ENCODE results near the gene TECPR1.

Gene TECPR1

GRCh38 chr7:98238076-98238475, 14.0 kb downstream of the TECPR1 start:
- no peak overlapping the region for H3K4me3 ChIP-seq (ENCODE audit: low read depth, low read length)
- no peak for DNase-seq (ENCODE audit: low read depth)
- no peak for TF ChIP-seq CTCF (IDR thresholded peaks at IDR 0.05; ENCODE audit: insufficient read depth, low read depth, low read length, missing control alignments)

DNA sequence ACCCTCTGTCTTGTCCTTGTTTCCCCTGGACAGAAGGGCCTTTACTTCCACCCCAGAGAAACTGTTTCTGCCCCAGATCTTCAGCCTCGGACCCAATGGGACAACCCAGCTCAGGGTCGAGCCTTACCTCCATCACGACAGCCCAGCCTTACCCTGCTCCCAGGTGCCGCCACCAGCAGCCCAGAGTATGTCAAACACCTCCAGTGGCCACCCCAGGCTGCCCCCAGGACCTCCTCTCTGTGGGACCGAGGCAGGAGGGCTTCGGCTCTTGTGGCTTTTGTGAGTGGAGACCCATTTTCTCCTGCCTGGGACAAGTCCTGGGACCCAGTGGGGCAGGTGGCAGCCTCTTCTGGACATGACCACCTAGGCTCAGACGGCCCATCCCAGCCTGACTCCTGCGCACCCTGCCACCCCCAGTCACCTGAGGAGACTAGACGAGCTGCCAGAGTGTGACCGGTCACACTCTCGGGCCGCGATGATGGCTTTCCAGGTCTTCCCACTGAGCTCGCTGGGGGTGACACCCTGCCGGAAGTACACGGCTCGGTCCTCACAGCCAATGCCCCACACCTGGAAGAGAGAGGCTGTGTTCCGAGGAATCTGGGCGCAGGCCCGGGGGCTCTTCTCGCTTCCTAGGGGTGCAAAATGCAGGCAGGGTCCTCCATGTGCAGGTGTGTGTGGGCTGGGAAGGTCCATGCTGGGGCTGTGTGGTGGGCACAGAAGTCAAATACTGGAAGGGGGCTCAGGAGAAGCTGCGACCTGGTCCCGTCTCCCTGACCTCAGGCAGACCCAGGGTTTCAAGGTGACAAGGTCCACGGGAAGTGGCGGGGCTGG, 15.5 kb downstream of the TECPR1 start:
- H3K4me3 ChIP-seq (ENCODE audit: low read depth, low read length) = no peak overlapping the region
- DNase-seq (ENCODE audit: low read depth) = no peak
- TF ChIP-seq CTCF (IDR thresholded peaks at IDR 0.05; ENCODE audit: insufficient read depth, low read depth, low read length, missing control alignments) = no peak

GRCh38 chr7:98235901-98236300, 16.1 kb downstream of the TECPR1 start:
- no peak for TF ChIP-seq CTCF (IDR thresholded peaks at IDR 0.05; ENCODE audit: insufficient read depth, low read depth, low read length, missing control alignments)
- H3K4me3 ChIP-seq (ENCODE audit: low read depth, low read length) = no peak overlapping the region
- DNase-seq (ENCODE audit: low read depth) = no peak

GRCh38 chr7:98234429-98235147, 17.4 kb downstream of the TECPR1 start:
- no peak for TF ChIP-seq CTCF (IDR thresholded peaks at IDR 0.05; ENCODE audit: insufficient read depth, low read depth, low read length, missing control alignments)
- DNase-seq (ENCODE audit: low read depth) = no peak
- H3K4me3 ChIP-seq (ENCODE audit: low read depth, low read length) = no peak overlapping the region

DNA sequence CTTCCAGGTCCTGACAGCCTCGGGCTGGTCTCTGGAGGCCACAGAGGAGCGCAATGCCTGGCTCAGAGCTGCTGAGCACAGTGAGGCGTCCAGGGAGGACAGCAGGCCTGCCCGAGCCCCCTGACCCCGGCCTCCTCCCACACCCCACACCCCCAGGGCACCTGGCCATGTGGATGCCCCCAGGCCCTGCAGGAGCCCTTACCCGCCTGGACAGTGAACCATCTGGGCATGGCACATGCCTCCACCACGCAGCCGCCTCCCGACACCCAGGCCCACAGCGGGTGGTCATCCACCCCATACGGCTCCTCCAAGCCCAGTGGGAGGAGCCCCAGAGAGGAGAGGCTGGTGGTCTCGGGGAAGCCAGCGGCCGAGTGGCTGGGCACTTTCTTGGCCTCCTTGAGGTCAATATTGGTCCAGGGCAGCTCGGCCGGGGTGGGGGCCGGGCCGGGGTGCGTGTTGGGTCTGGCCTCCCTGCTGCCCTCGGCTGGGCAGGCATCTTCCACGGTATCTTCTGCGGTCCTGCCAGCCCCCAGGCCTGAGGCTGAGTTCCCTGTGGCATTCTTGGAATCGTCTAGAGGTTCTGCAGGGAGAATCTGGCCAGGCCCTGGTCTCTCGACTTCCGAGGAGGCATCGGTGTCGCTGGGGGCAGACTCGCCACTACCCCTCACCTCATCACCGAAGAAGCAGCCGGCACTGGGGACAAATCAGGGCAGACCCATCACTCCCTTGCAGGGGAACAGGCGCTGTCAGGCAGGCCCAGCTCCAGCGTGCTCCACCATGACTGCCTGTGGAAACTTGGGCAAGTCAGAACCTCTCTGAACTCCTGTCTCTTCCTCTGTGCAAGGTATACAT, 18.6 kb downstream of the TECPR1 start:
- no peak overlapping the region for H3K4me3 ChIP-seq (ENCODE audit: low read depth, low read length)
- DNase-seq (ENCODE audit: low read depth) = no peak
- no peak for TF ChIP-seq CTCF (IDR thresholded peaks at IDR 0.05; ENCODE audit: insufficient read depth, low read depth, low read length, missing control alignments)

GRCh38 chr7:98232799-98233198, 19.2 kb downstream of the TECPR1 start:
- DNase-seq (ENCODE audit: low read depth) = no peak
- no peak overlapping the region for H3K4me3 ChIP-seq (ENCODE audit: low read depth, low read length)
- TF ChIP-seq CTCF (IDR thresholded peaks at IDR 0.05; ENCODE audit: insufficient read depth, low read depth, low read length, missing control alignments) = no peak

All from GM12865 (cell line).